ENCODE measurements around the gene MRNIP. TPM values are rescaled to one million over a fixed set of nuclear protein-coding genes. Genes with fewer than 3 reads are reported as not detected.

The MRNIP gene
- polyA plus RNA-seq, 1 donor (not counting 4 experiments of a cell fraction or from before 2014, with no cell fraction given): 14.9 TPM

GRCh38 chr5:179893958-179894895 is 35.6 kb upstream of the MRNIP start:
- Histone ChIP-seq H3K27me3 (ENCODE audit: control insufficient read depth, extremely low read depth, insufficient read depth, low read length) (no peaks in the 10 kb centered on the region), H3K9me1 (ENCODE audit: control insufficient read depth, extremely low read depth, insufficient read depth, low read length) (no peaks in the 10 kb centered on the region), H4K20me1 (ENCODE audit: control insufficient read depth, extremely low read depth, insufficient read depth, low read length) (no peaks in the 10 kb centered on the region), H3K4me3 (ENCODE audit: control insufficient read depth in 2 of 3, extremely low read depth in 1 of 3, insufficient read depth in 2 of 3, low read depth in 1 of 3, low read length in 3 of 3) (no peak overlapping the region), H3K4me1 (ENCODE audit: control insufficient read depth, extremely low read depth, insufficient read depth, low read length) (no peaks in the 10 kb centered on the region), H3K9ac (ENCODE audit: control insufficient read depth, extremely low read depth, insufficient read depth, low read length) (no peak overlapping the region), H2AFZ (ENCODE audit: control insufficient read depth, low read length) (no peak overlapping the region), H3K9me3 (ENCODE audit: control insufficient read depth, low read depth, low read length) (no peaks in the 10 kb centered on the region), H3K4me2 (ENCODE audit: control insufficient read depth, extremely low read depth, insufficient read depth, low read depth, low read length) (no peak overlapping the region), H3K79me2 (ENCODE audit: control insufficient read depth, insufficient read depth, low read length) (no peaks in the 10 kb centered on the region), H3K36me3 (ENCODE audit: control insufficient read depth in 2 of 2, extremely low read depth in 1 of 2, insufficient read depth in 2 of 2, low read length in 2 of 2) (peaks cover 62 to 69% of the 10 kb centered on the region in 2 experiments), H3K27ac (ENCODE audit: control insufficient read depth, insufficient read depth, low read length) (no peak overlapping the region)
- DNase-seq (ENCODE audit: low read depth, low spot score) (no peak), FAIRE-seq (no peak)
- dilution Hi-C loops (cut with MboI; ENCODE audit: extremely low pct_ligation_motif_present, low sequenced_read_pairs): no loop called here
- TF ChIP-seq CTCF (optimal IDR thresholded peaks at IDR 0.05 in 1 of 3, IDR thresholded peaks at IDR 0.05 in 1 of 3, conservative IDR thresholded peaks at IDR 0.05 in 1 of 3; ENCODE audit: extremely low read depth in 1 of 3, insufficient read depth in 2 of 3, low read length in 3 of 3) (no peak), EZH2 (IDR thresholded peaks at IDR 0.05; ENCODE audit: low read length) (no peak)

GRCh38 chr5:179893076-179893957 is 34.7 kb upstream of the MRNIP start:
- TF ChIP-seq EZH2 (IDR thresholded peaks at IDR 0.05; ENCODE audit: low read length) (no peak), CTCF (optimal IDR thresholded peaks at IDR 0.05 in 1 of 3, IDR thresholded peaks at IDR 0.05 in 1 of 3, conservative IDR thresholded peaks at IDR 0.05 in 1 of 3; ENCODE audit: extremely low read depth in 1 of 3, insufficient read depth in 2 of 3, low read length in 3 of 3) (no peak)
- FAIRE-seq (no peak), DNase-seq (ENCODE audit: low read depth, low spot score) (no peak)
- Histone ChIP-seq H3K4me1 (ENCODE audit: control insufficient read depth, extremely low read depth, insufficient read depth, low read length) (no peaks in the 10 kb centered on the region), H3K9me1 (ENCODE audit: control insufficient read depth, extremely low read depth, insufficient read depth, low read length) (no peaks in the 10 kb centered on the region), H2AFZ (ENCODE audit: control insufficient read depth, low read length) (no peak overlapping the region), H3K9ac (ENCODE audit: control insufficient read depth, extremely low read depth, insufficient read depth, low read length) (no peak overlapping the region), H3K79me2 (ENCODE audit: control insufficient read depth, insufficient read depth, low read length) (no peaks in the 10 kb centered on the region), H3K9me3 (ENCODE audit: control insufficient read depth, low read depth, low read length) (no peaks in the 10 kb centered on the region), H3K27ac (ENCODE audit: control insufficient read depth, insufficient read depth, low read length) (no peak overlapping the region), H3K4me3 (ENCODE audit: control insufficient read depth in 2 of 3, extremely low read depth in 1 of 3, insufficient read depth in 2 of 3, low read depth in 1 of 3, low read length in 3 of 3) (no peak overlapping the region), H3K27me3 (ENCODE audit: control insufficient read depth, extremely low read depth, insufficient read depth, low read length) (no peaks in the 10 kb centered on the region), H4K20me1 (ENCODE audit: control insufficient read depth, extremely low read depth, insufficient read depth, low read length) (no peaks in the 10 kb centered on the region), H3K4me2 (ENCODE audit: control insufficient read depth, extremely low read depth, insufficient read depth, low read depth, low read length) (no peak overlapping the region), H3K36me3 (ENCODE audit: control insufficient read depth in 2 of 2, extremely low read depth in 1 of 2, insufficient read depth in 2 of 2, low read length in 2 of 2) (peaks cover 57 to 70% of the 10 kb centered on the region in 2 experiments)
- dilution Hi-C loops (cut with MboI; ENCODE audit: extremely low pct_ligation_motif_present, low sequenced_read_pairs): no loop called here
